ENCODE results near the gene PFAS.

PFAS gene

DNA sequence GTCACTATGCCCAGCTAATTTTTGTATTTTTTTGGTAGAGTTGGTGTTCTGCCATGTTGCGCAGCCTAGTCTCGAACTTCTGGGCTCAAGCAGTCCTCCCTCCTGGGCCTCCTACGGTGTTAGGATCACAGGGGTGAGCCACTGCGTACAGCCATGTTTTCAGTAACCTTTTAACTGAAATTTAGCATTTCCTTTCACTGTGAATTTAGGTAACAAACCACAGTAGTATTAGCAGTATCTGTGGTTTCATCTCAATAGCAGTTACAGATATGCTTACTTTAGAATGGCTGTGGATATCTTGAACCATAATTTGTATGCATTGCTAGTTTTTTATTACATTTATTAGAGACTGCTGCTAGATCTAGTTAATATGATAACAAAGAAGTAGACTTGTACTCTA, 35.0 kb downstream of the PFAS start:
- TF ChIP-seq ZFX (IDR thresholded peaks at IDR 0.05; ENCODE audit: borderline replicate concordance) (no peak), CTCF (IDR thresholded peaks at IDR 0.05) (no peak)
- no peak overlapping the region for H3K27ac ChIP-seq

DNA sequence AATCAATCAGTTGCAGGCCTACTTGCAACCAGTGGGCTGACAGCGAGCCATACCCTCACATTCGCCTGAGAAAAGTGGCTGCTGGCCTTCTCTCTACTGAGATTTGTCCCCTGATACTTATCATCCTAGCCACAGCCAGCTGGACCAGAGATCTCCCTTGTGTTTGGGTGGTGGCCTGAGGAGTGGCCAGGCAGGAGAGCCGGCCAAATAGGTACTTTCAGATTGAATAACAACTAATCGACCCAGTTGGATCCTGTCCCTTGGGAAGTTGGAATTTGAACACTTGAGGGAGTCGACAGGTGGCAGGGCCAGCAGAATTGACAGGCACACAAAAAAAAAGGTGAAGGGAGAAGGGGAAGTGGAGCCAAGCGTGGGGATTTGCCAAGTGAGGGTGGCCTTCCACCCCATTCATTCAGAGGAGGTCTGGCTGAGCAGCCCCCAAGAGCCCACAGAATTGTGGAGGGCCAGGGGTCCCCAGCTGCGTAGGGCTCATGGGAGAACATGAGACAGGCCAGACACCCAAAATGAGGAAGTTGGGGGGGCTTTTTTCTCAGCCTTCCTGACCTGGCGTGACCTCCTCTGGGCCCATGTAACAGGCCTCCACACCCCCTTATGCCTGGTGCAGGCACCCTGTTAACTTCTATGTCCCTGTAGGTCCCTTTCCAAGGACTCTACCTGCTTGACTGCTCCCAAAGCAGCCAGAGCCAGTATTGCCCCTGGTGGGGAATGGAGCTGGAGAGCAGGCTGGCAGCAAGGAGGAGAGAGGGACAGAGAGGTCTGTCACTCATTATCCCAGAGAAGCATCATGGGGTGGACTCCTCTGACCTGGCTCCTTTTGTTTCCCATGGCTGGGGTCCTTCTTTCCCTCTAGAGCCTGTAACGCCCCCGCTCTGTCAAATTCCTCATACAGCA, 36.4 kb downstream of the PFAS start:
- H3K27ac ChIP-seq: no peak overlapping the region
- TF ChIP-seq CTCF (IDR thresholded peaks at IDR 0.05) (no peak), ZFX (IDR thresholded peaks at IDR 0.05; ENCODE audit: borderline replicate concordance) (no peak)

DNA sequence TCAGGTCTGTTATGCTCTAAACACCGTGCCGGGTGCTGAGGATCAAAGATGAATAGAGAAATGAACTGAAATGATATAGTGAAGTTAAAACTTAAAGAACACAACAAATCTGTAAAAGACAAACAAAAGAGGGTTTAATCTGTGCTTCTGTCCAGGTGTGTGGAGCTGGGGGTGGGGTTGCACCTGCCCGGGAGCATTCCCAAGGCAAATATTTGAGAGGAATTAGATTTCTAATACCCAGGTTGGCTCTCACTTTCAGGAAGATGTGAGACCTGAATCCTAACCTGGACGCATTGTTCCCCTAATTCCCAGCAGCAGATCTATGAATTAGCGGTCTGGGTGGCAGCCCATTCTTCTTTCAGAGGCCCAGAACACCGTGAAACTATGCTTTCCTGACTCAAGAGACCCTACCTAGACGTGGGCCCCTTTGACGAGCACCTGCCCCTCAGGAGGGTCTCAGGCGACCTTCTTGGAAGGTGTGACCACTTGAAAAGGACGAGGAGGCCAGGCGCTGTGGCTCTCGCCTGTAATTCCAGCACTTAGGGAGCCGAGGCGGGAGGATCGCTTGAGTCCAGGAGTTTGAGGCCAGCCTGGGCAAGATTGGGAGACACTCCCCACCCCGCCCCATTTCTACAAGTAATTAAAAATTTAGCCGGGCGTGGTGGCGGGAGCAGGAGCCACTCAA, 38.7 kb downstream of the PFAS start:
- H3K27ac ChIP-seq: peak overlapping the region; percentile 86
- TF ChIP-seq ZFX (IDR thresholded peaks at IDR 0.05; ENCODE audit: borderline replicate concordance) (no peak), CTCF (IDR thresholded peaks at IDR 0.05) (no peak)

GRCh38 chr17:8288336-8289102, 39.4 kb downstream of the PFAS start, which contains the start of gene RANGRF:
Gene RANGRF (plus strand): TSS chr17:8288670. CDS start chr17:8288789, 119 bp downstream.
- no peak for TF ChIP-seq CTCF (IDR thresholded peaks at IDR 0.05)
- TF ChIP-seq ZFX (IDR thresholded peaks at IDR 0.05; ENCODE audit: borderline replicate concordance): no peak
- peak within 1 kb of the TSS; percentile 86 for H3K27ac ChIP-seq

- peak overlapping the region; percentile 86 for H3K27ac ChIP-seq
- TF ChIP-seq ZFX (IDR thresholded peaks at IDR 0.05; ENCODE audit: borderline replicate concordance) (no peak), CTCF (IDR thresholded peaks at IDR 0.05) (no peak)
These were observed 40.0 kb downstream of the PFAS start for GRCh38 chr17:8289103-8289397.

DNA sequence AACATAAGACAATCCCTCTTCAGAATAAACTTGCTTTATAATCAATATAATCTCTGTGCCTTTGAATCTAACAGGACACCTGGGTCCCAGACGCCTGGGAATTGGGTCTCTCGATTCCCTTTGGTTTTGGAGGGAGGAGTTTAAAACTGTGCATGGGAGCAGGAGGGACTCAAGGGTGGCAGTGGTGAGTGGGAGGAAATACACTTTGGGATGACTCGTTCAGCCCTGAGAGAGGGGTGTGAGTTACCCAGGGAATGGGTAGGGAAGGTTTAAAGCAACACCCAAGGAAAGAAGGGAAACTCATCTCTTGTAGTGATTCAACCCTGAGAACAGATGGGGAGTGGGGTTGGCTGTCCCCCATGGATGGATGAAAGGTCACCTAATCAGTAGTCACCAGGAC, 41.0 kb downstream of the PFAS start:
- TF ChIP-seq ZFX (IDR thresholded peaks at IDR 0.05; ENCODE audit: borderline replicate concordance) (no peak), CTCF (IDR thresholded peaks at IDR 0.05) (no peak)
- no peak overlapping the region for H3K27ac ChIP-seq

Data from 22Rv1 (cell line).